Ureter (tissue), 1 donor: ENCODE data around the gene USP24. TPM values are rescaled to one million over a fixed set of nuclear protein-coding genes. Genes with fewer than 3 reads are reported as not detected.
"Not testable (repeated sequence)": the region's sequence is repeated elsewhere in the genome, so short reads cannot be mapped to it uniquely, and the experiment has no call there.

Source experiments
- DNase-seq: peaks from one replicate; pipeline ENCODE4 v3.0.0-alpha.2; 2020; ENCODE audit warnings: low spot score
- total RNA-seq: library from RNA; stranded (reverse); gene quantifications from one replicate; pipeline ENCODE4 v1.2.4, GENCODE V29; 2023
- donor health status: DM: yes; HTN: yes; CAD: no.

Gene USP24
- total RNA-seq, 1 donor from 2014 or later, result 58.2 TPM

DNA sequence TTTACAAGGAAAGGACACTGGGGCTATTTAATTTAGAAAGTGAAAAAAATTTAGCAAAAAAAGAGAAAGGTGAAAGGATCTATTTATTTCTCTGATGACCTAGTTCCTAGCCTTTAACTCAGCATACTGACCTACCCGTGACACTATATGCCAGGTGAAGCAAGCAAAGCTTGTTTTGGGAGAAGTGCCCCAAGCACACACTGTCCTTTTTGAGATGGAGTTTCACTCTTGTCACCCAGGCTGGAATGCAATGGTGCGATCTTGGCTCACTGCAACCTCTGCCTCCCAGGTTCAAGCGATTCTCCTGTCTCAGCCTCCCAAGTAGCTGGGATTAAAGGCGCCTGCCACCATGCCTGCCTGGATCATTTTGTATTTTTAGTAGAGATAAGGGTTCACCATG is 14.6 kb upstream of the USP24 start:
- DNase-seq, result not testable (repeated sequence)

DNA sequence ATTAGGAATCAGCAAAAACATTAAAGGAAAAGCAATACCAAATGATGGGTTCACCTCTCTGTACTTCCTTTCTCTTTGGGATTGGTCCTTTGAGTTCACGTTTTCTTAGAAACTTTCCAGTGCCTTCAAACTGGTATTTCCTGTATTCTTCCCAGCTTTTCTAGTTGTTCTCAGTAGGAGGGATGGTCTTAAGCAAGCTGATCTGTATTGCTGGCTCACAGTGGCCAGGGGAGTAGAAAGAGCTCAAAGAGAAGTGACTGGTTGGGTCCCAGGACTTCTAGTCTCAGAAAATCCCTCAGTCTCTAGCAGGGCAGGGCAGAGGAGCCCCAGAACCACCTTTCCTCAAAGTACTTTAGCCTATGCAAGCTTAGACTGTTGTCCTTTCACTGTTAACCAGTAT is 10.1 kb upstream of the USP24 start:
- DNase-seq, result no peak

DNA sequence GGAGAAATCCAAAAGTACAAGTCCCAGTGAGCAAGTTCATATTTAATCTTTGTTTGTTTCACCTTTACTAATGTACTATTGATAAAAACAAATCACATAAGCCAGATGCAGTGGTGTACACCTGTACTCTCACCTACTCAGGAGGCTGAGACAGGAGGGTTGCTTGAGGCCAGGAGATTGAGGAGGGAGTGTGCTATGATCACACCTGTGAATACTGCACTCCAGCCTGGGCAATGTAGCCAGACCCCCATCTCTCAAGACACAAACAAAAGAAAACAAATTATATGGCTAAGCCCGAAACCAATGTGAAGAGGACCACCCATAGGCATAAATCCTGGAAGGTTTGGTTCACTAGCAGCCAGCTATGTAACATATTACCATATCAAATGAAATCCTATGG is 9.6 kb upstream of the USP24 start:
- no peak for DNase-seq

DNA sequence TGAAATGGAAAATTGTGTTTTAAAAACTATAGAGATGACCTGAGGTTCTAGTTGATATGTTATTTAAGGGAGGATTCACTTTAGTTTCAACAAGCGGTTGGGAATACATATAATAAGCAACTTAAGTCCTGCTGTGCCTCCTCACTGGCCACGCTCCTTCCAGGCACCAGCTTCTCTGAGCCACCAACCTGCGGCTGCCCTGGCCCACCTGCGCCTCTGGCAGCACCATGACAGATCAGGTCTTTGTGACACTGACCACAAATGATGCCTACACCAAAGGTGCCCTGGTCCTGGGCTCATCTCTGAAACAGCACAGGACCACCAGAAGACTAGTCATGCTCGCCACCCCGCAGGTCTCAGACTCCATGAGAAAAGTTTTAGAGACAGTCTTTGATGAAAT is 7.0 kb upstream of the USP24 start:
- no peak for DNase-seq

DNA sequence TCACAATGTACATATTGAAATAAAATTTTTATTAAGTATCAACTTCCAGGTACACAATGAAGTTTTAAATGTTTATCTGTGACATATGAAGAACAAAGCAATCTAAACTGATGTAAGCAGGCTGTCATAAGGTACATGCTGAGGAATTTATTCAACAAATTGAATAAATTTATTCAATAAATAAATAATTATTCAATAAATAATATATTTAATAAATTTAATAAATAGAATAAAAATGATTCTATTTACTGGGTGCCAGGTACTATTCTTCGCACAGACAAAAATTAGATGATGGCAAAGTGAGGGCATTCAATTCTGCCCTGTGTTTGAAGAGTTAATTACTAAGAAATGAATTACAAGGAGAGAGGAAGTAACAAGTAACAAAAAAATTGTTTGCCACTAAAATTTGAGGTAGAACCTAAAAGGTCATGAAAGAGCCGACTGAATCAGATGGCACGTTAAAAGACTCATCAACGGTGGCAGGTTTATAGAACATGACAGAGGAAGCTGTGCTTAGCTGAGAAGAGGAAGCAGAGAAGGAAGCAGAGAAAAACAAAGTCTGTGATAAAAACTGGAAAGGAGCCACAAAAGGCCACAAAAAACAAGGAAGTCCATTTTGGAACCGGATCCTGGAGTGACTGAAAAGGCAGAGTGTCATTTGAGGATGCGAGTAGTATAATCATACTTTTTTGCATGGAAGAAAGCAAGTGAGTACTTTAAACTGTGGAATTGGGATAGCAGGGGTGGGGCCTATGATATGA is 2.2 kb upstream of the USP24 start:
- DNase-seq, result no peak

DNA sequence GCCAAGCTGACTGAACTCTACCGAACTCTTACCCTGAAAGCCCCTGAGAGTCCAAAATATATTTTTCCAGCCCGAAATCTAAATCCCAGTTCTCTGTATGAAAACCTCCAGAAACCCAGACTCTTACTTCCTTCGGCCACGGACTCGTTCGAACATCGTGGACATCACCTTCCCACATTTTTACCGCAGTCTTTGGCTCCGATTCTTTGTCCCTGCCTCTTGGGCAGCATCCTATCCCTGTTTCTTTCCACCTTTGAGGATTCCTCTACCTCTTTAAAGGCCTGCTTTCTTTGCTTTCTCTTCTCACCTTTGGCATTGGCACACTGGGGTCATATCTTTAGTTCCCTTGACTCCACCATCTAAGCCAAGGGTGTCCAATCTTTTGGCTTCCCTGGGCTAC is 932 bp upstream of the USP24 start:
- DNase-seq, result no peak

DNA sequence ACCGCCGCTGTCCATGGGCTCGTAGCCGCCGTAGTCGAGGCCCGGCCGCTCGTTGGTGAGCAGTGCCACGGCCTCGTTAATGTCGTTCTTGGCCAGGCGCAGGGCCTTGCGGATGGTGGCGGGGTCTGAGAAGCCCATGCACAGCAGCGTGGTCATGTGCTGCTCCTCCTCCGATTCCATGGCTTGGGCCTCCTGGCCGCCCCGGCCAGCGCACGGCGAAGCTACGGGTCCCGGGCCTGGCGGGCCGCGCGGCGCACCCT is 300 bp downstream of the USP24 start:
- no peak for DNase-seq

DNA sequence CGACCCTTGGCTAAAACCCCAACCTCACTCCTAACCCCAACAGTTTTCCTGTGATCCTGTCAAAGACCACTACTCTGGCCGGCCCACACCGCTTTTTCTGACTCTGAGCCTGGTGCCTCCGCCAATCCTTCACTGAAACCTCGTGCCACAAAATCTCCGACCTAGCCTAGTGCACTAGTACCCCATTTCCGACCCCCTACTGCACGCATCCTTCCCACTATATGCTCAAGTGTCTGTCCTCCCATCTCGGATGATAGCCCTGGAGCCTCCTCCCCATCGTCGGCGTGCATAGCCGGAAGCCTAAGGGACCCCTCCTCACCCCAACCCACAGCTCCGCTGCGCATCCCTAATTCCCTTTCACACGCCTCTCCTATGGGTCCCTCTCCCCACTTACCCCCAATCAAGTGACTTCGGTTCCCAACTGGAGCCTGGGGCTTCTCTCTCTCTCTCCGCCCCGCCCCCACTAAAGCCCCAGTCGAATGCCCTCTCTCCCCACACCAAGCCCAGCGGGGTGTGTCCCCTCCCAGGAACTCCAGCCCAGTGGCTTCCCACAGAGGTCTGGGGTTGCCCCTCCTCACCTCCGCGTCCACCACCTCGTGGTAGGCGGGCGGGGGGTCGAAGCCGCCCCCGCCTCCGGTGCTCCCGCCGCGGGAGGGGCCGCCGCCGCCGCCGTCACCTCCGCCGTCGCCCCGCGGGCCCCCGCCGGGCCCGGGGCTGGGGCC is 791 bp downstream of the USP24 start:
- peak; percentile 56 for DNase-seq

DNA sequence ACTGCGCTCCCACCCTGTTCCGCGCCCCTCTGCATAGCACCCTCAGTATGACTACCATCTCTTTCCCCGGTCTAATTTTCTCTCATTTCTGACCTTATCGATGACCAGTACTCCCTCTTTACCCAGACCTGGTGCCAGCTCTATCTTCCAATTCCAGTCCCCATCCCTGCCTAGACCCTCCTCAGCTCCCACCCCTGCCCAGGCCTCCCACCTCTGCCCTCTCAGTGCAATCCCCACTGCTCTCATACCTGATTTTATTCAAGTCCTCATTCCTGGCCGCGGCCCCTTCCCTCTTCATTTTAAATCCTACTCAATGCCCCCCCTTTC is 1.3 kb downstream of the USP24 start:
- DNase-seq, result no peak

DNA sequence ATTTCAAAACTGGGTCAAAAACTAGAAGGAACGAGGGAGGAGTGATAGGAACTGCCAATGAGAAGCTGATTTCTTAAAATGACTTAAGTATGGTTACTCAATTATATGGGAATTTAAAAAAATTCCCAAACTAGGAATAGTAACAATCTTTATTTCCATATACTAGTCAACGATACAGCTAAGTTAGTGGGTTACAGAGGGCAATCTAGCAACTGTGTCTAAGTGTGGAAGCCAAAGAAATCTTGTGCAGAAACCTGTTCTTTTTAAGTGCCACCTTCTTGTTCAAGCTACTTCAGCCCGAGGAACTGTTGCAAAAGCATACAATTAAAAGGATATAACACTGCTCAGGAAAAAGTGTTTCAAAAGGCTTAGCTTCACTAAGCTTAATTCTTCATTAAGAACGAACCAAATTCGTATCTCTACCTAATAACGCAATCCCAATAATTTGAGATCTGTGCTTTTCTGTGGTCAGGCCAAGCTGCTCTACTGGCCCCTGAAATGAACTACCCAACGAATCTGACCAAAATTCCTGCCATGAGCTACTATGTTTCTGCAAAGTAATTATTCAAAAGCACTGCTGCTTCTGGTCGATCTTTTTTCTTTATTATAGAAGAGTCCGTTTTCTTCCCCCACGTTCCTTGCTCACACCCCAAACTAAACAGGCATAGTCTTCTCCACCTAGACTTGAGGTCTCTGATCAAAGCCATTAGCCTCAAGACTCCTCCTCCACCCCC is 1.8 kb downstream of the USP24 start:
- DNase-seq, result no peak

DNA sequence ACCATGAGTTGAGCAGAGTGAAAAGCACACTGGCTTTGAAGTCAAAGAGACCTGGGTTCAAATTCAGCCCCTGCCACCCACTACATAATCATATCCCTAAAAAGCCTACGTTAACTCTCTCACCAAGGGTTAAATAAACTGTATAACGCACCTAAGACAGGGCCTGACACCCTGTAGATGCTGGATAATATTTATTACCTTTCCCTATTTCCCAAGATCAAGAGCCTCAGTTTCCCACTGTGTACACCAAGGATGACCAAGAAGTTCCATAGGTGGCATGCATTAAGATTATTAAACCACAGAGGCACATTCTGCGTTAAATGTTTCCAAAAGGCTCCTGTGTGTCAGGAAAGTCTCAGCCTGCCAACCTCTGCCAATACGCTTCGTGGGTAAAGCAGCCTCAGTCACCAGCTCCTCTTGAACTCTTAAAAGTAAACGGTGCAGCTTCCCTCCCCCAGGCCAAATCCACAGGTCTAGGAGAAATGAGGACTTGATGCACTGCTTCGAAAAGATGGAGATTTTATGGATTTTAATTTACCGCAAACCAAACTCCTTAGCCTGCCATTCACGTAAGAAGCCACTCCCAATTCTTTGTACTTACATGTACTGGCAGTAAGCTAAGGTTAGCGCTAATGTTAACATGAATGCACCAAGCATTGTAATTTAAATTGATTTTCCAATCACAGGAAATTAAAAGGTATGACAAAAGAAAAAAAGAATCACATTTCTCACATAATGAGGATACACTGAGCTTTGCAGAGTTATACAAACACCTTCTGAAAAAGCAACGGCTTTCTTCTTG is 2.6 kb downstream of the USP24 start:
- no peak for DNase-seq

DNA sequence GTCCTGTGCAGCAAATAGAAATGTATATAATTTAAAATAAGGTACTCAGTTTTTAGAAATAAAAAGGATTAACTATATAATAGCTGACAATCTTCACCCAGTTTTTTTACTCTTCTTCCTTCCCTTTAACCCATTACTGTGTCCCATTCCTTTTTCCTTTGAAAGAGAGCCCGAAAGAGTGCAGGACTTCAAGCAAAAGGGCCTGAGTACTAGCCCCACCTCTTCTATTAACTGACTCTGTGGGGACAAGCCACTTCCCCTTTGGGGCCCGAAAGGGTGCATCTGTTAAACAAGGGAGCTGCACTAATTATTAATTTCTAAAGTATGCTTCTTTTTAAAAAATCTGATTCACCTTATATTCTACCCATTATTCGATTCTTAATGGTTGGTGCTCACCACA is 3.3 kb downstream of the USP24 start:
- no peak for DNase-seq

DNA sequence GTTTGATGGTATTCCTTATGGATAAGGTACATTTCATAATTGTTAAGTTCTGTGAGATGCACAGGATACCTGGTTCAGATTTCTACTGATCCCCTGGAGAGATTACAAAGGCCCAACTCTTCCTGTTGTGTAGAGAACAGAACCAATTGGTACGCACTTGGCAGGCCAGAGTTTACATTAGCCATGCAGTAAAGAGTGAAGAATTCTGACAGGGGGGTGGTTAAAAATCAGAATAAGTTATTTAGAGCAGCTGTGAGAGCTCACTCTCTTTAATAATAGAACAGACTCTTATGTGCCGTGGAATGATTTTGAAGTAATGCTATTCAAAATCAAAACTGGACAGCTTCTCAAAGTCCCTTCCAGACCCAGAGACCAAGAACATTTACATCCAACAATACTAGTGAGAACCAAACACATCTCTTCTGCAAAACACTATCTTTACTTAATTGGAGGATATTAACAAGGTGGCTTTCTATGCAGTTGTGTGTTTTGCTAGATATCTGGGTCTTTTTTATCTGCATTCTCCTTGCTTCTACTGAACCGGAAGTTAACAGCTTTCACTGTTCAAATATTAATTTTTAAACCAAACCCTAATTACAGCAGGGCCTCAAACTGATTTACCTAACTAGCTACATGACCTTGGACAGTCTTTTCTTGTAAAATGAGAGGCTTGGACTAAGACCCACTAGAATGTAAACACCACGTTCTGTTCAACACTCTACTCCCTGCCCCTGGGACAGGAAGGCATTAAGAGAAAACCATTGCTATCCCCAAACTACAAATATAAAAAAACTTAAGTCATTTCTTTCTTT is 4.0 kb downstream of the USP24 start:
- no peak for DNase-seq

DNA sequence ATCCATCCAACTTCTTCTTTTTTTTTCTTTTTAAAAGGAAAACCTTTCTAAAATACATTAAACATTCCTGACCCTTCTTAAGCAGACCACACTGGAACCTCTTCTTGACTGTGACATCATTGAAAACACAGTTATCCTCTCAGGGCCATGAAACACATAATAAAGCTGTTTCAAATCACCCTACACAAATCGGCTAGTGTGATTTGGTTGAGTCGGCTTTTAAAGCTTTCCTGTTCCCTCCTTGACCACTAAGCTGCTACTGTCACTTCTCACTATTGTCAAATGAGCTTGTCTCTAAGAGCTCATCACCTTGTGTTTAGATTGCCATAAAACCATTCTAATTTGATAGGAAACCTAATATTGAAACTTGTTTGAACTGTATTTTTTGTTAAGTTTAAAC is 5.9 kb downstream of the USP24 start:
- no peak for DNase-seq

DNA sequence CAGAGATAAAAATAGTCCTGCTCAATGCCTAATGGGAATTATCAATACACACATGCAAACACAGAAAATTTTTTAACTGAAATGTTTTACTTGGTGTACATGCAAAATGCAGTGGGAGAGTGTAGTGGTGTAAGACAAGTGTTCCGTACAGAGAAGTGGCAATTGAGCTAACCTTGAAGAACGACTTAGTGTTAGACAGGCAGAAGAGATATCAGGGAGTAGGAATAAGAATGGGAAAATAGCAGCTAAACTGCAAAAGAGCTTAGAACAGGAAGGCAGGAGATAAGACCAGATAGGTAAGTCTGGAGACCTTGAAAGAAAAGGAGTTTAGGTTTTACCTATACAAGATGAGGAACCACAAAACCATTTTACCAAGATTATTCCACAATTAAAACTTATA is 9.0 kb downstream of the USP24 start:
- DNase-seq, result no peak

DNA sequence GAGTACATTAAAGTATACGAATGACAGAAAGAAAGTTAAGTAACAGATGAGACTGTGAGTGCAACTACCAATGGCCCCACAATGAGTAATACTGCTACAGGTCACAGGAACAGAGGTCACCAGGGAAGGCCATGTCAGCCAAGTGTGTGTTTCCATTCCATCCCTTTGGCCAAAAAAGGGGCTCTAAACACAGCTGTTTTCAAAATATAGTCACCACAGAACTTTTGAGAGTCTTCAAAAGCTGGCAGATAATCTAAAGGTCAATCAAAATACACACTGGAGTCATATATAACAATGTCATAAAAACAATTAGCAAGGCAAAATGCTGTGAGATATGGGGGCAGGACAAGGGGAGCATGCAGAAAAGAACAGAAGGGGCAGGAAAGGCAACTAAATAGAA is 10.2 kb downstream of the USP24 start:
- no peak for DNase-seq

DNA sequence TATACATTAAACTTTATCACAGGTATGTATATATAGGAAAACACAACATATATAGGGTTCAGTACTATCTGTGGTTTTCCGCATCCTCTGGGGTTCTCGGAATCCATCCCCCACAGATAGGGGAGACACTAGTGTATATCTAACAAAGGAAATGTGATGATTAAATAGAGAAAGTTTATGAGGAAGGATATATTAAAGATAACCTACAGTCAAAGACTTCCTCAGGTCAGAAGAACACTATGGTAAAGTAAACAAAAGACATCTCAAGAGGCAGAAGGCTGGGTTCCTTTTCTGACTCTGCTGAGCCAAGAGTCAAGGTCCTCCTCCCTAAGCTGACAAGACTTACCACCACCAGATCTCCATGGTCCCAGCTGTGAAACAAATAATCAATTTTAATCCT is 12.1 kb downstream of the USP24 start:
- DNase-seq, result no peak

DNA sequence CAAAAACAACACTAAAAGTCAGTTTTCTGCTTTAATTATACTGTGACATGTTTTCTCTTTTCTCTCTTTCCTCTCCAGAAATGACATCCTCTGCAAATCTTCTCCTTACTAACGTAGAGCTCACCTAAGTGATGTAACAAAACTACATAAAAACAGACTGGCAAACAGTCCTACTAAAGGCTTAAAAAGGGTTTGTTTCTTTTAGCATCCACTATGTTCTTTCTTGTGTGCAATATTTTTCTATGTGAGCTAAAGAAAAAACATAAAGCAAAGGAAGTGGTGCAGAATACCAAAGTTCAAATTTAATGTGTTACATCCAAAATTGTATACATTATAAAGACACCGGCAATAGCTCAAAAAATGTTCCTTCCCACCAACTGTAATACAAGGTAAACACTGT is 14.5 kb downstream of the USP24 start:
- no peak for DNase-seq

DNA sequence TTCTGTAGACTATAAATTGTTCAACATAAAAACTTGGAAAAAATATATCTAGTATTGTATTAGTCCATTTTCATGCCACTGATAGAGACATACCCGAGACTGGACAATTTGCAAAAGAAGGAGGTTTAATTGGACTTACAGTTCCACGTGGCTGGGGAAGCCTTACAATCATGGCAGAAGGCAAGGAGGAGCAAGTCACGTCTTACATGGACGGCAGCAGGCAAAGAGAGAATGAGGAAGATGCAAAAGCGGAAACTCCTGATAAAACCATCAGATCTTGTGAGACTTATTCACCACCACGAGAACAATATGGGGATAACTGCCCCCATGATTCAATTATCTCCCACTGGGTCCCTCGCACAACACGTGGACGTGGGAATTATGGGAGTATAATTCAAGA is 15.4 kb downstream of the USP24 start:
- not testable (repeated sequence) for DNase-seq

DNA sequence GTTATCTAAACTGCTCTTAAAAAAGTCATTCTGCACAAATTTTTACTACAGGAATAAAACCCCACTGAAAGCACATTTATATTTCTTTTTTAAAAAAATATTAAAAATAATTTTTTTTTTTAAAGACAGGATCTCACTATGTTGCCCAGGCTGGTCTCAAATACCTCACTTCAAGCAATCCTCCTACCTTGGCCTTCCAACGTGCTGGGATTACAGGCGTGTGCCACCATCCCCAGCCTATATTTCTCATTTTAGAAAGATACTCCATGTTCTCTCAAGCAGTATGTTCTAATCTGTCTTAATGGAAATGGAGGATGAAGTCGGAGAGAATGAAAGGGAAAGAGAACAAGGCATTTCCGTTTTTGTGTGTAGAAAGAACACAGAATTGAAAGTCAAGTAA is 17.1 kb downstream of the USP24 start:
- DNase-seq, result no peak

DNA sequence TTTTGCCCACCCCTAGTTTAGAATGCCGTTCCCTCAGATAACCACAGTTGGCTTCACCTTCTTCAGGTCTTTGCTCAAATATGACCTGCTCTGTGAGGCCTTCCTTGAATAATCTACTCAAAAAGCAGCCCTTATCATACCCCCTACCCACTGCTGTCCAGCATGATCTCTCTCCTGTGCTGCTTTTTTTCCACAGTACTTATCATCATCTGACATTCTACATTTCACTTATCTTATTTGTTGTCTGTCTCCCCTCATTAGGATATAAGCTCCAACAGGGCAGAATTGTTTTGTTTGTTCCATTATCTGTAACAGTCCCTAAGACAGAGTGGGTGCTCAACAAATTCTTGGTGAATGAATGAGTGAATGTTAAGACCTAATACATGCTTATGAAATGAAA is 18.1 kb downstream of the USP24 start:
- DNase-seq, result no peak
